HPDE6-E6E7 (cell line): Measurements from ENCODE around the gene ELAPOR1.
"Not testable (repeated sequence)": the region's sequence is repeated elsewhere in the genome, so short reads cannot be mapped to it uniquely, and the experiment has no call there.

Experiments
- DNase-seq: peaks from one replicate; pipeline ENCODE4 v3.0.0; 2011; ENCODE audit warnings: missing footprints; ENCODE audit errors: extremely low spot score

Gene ELAPOR1

GRCh38 chr1:109135940-109136339 lies 22.0 kb downstream of the ELAPOR1 start:
- no peak for DNase-seq

DNA sequence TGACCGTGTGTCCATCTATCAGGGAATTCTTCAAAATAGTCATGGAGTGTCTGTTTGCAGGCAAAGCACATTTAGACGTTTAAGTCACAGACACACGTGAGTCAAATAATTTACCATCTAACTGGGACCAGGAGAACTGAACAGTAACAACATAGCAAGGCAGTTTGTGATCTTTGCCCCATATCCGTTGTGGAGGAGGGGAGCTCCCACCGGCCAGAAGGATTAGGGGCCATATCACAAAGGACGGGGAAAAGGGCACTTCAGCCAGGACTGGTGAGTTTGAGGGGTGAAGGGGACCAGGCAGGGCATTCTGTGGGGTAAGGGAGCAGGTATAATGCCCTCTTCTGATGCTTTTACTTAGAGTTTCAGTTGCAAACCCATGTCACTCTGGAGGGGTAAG lies 22.9 kb downstream of the ELAPOR1 start:
- DNase-seq, result no peak

- no peak for DNase-seq
These were observed 24.0 kb downstream of the ELAPOR1 start for GRCh38 chr1:109137958-109138357.

- no peak for DNase-seq
These were observed 24.4 kb downstream of the ELAPOR1 start for GRCh38 chr1:109138358-109138757.

GRCh38 chr1:109140392-109140791 lies 26.5 kb downstream of the ELAPOR1 start:
- no peak for DNase-seq

- no peak for DNase-seq
These were observed 28.3 kb downstream of the ELAPOR1 start for GRCh38 chr1:109142260-109142659.

DNA sequence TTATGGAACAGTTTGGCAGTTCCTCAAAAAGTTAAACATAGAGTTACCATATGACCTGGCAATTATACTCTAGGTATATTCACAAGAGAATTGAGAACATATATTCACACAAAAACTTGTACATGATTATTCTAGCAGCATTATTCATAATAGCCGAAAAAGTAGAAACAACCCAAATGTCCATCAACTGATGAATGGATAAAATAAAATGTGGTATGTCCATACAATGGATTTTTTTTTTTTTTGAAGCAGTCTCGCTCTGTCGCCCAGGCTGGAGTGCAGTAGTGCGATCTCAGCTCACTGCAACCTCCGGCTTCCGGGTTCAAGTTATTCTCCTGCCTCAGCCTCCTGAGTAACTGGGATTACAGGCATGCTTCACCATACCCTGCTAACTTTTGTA lies 28.8 kb downstream of the ELAPOR1 start:
- not testable (repeated sequence) for DNase-seq

- DNase-seq, result no peak
These were observed 35.2 kb downstream of the ELAPOR1 start for GRCh38 chr1:109148987-109149561.

DNA sequence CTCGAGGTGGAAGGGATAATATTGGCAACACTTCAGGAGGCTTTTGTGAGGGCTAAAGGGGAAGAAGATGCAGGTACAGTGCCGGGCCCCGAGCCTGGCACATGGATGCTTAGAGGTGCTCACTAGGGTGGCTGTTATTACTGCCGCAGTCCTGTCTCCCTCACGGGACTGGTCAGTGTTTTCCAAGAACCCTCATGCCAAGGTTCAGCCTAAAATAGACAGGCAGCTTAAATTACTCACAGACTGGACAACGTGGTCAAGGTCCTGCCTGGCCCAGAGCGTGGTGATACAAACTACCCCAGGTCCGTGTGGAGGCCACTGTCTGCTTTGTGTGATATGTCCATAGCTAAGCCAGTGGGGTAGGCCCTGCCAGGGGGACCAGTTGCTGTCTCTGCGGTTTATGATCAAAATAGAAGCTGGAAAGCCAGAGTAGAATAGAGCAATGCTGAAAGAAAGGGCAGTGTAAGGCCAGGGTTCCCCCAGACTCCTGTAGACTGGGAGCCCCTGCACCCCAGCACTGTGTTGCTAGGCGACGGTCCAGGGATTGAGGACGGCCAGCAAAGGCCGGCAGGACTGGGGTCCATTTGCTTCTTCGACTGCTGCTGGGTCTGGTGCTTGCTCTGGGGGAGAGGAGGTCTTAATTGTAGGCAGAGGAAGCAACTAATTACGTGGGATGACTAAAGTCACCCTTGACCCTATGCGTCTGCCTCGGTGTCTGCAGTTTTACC lies 36.1 kb downstream of the ELAPOR1 start:
- DNase-seq, result no peak

- peak; percentile 38 for DNase-seq
These were observed 37.5 kb downstream of the ELAPOR1 start for GRCh38 chr1:109151146-109151990.

DNA sequence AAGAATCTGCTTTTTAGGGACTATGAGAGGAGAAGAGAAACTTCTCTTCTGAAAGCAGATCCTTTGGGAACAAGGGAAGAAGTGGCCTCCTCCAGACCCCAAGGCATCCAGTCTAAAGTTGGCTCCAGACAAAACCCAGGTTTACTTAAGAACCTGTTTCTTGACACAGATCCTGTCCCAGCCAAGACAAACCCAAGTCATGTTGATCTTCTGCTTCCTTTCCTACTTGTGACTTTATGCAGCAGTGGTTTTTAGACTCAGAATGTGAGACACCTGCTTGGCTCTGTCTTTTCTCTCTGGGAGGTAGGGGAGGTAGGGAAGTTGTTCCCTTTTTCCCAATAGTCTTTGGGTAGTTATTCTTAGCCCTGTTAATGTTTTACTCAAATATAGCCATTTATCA lies 38.3 kb downstream of the ELAPOR1 start:
- DNase-seq, result no peak

GRCh38 chr1:109156916-109157385 lies 43.0 kb downstream of the ELAPOR1 start:
- DNase-seq, result no peak

DNA sequence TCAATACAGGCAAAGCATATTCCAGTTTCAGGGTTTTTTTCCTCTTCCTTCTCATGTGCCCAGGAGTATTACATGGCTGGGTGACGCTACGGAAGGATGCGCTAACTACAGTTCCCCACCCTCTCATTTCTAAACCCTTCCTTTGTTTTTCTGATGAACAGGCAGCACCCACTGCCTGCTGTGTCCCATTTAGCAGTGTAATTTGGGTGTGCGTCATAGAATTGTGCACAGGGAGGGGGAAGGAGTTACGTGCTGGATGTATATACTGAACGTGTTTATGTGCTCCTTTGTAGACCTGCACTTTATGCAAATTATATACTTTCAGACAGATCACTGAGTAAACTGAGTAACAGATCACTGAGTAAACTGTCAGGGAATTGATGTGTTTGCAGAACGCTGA lies 44.5 kb downstream of the ELAPOR1 start:
- no peak for DNase-seq

- DNase-seq, result no peak
These were observed 45.4 kb downstream of the ELAPOR1 start for GRCh38 chr1:109159326-109159725.

DNA sequence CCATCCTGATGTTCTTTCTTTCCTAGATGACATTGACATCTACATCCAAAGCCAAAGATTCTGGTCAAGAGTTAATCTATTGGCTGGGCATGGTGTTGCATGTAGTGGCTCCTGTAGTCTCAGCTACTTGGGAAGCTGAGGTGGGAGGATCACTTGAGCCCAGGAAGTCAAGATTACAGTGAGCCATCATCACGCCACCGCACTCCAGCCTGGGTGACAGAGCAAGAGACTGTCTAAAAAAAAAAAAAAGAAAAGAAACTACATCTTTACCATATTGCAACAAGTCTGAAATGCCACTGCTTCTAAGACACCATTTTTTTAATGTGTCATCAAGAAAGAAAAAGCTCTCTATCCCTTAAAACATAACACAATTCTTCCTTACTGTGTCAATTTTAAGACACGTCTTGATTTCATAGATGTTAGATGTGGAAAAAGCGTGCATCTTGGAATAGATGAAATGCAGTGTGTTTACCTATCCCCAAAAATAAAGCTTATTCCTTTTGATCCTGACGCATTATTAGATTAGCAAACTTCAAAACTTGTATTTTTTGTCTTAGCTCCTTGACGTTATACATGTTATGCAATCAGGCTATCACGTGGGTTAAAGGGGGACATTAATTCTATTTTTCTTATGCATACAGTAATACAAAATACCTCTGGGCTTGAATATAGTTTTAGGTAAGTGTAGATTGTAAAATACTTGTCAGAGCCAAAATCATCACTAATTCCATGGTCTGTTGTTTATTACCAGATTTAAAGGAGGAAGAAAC lies 46.3 kb downstream of the ELAPOR1 start:
- no peak for DNase-seq

- peak; percentile 71 for DNase-seq
These were observed 48.1 kb downstream of the ELAPOR1 start for GRCh38 chr1:109161858-109162606.

- no peak for DNase-seq
These were observed 48.7 kb downstream of the ELAPOR1 start for GRCh38 chr1:109162626-109163025.

DNA sequence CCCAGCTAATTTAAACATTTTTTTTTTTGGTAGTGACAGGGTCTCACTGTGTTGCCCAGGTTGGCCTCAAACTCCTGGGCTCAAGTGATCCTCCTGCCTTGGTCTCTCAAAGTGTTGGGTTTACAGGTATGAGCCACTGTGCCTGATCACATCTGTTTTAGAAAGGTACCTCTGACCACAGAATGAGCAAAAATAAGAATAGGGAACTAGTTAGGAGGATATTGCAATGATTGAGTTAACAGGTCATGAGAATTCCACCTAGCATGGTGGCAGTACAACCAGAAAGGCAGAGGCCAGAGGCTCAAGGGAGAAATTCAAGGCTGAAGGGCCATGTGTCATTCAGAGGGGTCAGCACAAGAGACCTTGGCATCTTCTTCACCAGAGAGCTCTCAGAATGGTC lies 49.6 kb downstream of the ELAPOR1 start:
- no peak for DNase-seq
